IgD-negative memory B cell (primary cell): ENCODE data around the gene RAD9B. TPM values are rescaled to one million over a fixed set of nuclear protein-coding genes. Genes with fewer than 3 reads are reported as not detected.
"Not testable (repeated sequence)": the region's sequence is repeated elsewhere in the genome, so short reads cannot be mapped to it uniquely, and the experiment has no call there.

ENCODE experiments used
- H3K27ac Mint-ChIP-seq, 3 donors: one replicate each; pipeline ENCODE4 v1.8.0; 2020 to 2022; ENCODE audit warnings: mild to moderate bottlenecking in 3 of 3, mixed read lengths in 3 of 3, moderate library complexity in 1 of 3
- H3K27me3 Mint-ChIP-seq: one replicate; pipeline ENCODE4 v1.8.0; 2021; ENCODE audit warnings: mixed read lengths
- H3K36me3 Mint-ChIP-seq: one replicate; pipeline ENCODE4 v1.8.0; 2020; ENCODE audit warnings: mild to moderate bottlenecking, mixed read lengths
- H3K4me1 Mint-ChIP-seq, 3 donors: one replicate each; pipeline ENCODE4 v1.8.0; 2020 to 2022; ENCODE audit warnings: mixed read lengths in 3 of 3, mild to moderate bottlenecking in 1 of 3
- H3K4me3 Mint-ChIP-seq, 4 donors: one replicate each; pipeline ENCODE4 v1.8.0; 2020 to 2022; ENCODE audit warnings: mild to moderate bottlenecking in 4 of 4, mixed read lengths in 4 of 4, moderate library complexity in 3 of 4
- H3K9me3 Mint-ChIP-seq, 3 donors: one replicate each; pipeline ENCODE4 v1.8.0; 2020 to 2021; ENCODE audit warnings: mixed read lengths in 3 of 3, mild to moderate bottlenecking in 1 of 3
- polyA plus RNA-seq: library from polyadenylated mRNA; unstranded; fragments of 300-500 nt; fragmentation: Illumina TruSeq; gene quantifications from one replicate; pipeline ENCODE4 v1.2.3, GENCODE V29; 2021

RAD9B gene
- 0.75 TPM for polyA plus RNA-seq

DNA sequence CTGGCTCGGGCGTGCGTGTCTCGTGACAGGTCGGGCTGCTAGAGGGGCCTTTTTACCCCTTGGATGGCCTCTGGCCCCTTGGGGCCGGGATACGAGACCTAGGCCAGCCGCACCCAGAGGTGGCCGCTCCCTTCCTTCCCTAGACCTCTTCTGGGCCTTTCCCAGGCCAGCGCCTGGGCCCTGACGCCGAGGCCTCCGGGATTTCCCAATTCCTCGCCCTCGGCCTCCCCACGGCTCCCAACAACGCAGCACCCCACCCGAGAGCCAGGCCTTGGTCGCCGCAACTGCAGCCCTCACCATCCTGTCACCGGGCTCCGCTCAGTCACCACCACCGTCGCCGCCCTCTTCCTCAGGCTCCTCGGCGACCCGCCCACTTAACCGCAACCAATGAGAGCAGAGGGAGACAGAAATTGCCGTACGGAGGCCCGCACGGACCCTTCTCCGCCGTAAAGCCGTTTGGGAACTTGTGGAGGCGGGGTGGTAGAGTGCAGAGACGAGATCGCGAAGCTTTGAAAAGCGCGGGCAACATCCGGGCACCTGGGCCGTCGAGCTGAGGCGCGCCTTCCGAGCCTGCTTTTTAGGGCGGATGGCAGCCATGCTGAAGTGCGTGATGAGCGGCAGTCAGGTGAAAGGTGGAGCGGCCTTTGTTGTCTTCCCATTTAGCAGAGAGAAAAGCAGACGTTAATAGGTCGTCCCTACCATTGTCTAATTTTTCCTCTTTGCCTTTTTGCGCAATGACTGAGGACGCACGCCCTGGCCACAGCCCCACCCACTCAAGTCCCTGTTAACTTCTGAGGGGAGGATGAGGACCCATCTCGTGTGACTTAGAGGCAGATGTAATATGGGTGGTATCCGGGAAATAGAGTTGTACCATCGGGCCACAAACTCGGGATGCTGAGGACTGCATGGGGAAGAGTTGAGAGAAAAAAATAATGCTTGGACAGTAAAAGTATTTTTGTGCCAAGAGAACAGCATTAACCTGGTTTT, at the start of gene RAD9B, which contains the start of gene VPS29:
RAD9B (plus strand) TSS at position 580 of the 987 bp plus-strand sequence; CDS start at position 587, 7 bp downstream.
VPS29 (minus strand) TSS at position 360 of the 987 bp plus-strand sequence; CDS start at position 300, 60 bp downstream.
- H3K27ac Mint-ChIP-seq: peak within 1 kb of the TSS; percentile 91 to 98 (median 96)
- peaks cover 13 to 26% (median 16%) of the 10 kb centered on the region in 3 donors for H3K4me1 Mint-ChIP-seq
- peak within 1 kb of the TSS; percentile 92 to 99 (median 98) for H3K4me3 Mint-ChIP-seq
- H3K9me3 Mint-ChIP-seq: no peaks in the 10 kb centered on the region
- H3K27me3 Mint-ChIP-seq: peaks cover 2% of the 10 kb centered on the region
- H3K36me3 Mint-ChIP-seq: peaks cover 5% of the 10 kb centered on the region

GRCh38 chr12:110453569-110454296, 48.4 kb upstream of the RAD9B start:
- Mint-ChIP-seq H3K36me3 (peaks cover 5% of the 10 kb centered on the region), H3K4me3 (peak overlapping the region in 1 of 4 donors; percentile 35), H3K4me1 (peaks cover 27 to 35% (median 30%) of the 10 kb centered on the region in 3 donors), H3K9me3 (no peaks in the 10 kb centered on the region), H3K27ac (no peak overlapping the region), H3K27me3 (no peaks in the 10 kb centered on the region)

DNA sequence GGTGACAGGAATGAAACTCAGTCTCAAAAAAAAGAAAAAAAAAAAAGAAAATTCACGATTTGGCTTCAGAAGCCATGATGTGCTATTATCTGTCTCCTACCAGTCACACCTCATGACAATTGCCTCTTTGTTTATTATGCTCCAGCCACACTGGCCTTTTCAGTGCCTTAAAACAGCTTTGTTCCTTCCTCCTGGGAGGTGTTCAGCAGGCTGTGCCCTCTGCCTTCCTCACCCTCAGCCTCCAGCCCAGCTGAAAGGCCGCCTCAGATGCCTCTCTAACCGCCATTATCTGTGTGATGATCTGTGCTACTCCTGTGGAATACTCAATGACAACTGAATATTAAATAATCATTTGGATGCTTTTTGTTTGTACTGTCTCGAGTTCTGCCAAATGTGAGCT, 43.4 kb upstream of the RAD9B start:
- Mint-ChIP-seq H3K9me3 (no peaks in the 10 kb centered on the region), H3K27me3 (no peaks in the 10 kb centered on the region), H3K27ac (peak overlapping the region in 2 of 3 donors; percentile 75 to 81), H3K4me3 (peak overlapping the region in 2 of 4 donors; percentile 20 to 49), H3K36me3 (peaks cover 10% of the 10 kb centered on the region), H3K4me1 (peaks cover 23 to 33% (median 28%) of the 10 kb centered on the region in 3 donors)

DNA sequence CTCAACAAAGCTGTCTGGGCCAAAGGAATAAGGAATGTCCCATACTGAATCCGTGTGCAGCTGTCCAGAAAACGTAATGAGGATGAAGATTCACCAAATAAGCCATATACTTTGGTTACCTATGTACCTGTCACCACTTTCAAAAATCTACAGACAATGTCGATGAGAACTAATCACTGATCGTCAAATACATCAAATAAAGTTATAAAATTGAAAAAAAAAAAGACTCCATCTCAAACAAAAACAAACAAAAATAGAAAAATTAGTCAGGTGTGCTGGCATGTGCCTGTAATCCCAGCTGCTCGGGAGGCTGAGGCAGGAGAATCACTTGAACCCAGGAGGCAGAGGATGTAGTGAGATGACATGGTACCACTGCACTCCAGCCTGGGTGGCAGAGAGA, 40.9 kb upstream of the RAD9B start:
- Mint-ChIP-seq H3K4me3 (peak overlapping the region in 1 of 4 donors; percentile 55), H3K36me3 (peaks cover 10% of the 10 kb centered on the region), H3K4me1 (peaks cover 23 to 30% (median 28%) of the 10 kb centered on the region in 3 donors), H3K27ac (peak overlapping the region in 1 of 3 donors; percentile 31)
- not testable (repeated sequence) for H3K27me3 Mint-ChIP-seq, H3K9me3 Mint-ChIP-seq

- H3K27ac Mint-ChIP-seq: peak overlapping the region in 2 of 3 donors; percentile 2 to 67
- peaks cover 3% of the 10 kb centered on the region for H3K27me3 Mint-ChIP-seq
- peaks cover 20 to 35% (median 28%) of the 10 kb centered on the region in 3 donors for H3K4me1 Mint-ChIP-seq
- no peaks in the 10 kb centered on the region for H3K9me3 Mint-ChIP-seq
- peaks cover 4% of the 10 kb centered on the region for H3K36me3 Mint-ChIP-seq
- peak overlapping the region in 1 of 4 donors; percentile 72 for H3K4me3 Mint-ChIP-seq
Measured at GRCh38 chr12:110465024-110465423, 37.1 kb upstream of the RAD9B start.

DNA sequence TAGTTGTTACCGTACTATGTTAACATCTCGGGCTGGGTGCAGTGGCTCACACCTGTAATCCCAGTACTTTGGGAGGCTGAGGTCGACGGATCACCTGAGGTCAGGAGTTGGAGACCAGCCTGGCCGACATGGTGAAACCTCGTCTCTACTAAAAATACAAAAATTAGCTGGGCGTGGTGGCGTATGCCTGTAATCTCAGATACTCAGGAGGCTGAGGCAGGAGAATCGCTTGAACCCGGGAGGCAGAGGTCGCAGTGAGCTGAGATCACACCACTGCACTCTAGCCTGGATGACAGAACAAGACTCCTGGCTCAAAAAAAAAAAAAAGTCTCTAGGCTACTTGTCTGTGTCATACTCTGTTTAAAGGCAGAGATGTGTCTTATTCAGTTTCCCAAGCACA, 36.4 kb upstream of the RAD9B start:
- not testable (repeated sequence) for H3K9me3 Mint-ChIP-seq, H3K27me3 Mint-ChIP-seq, H3K36me3 Mint-ChIP-seq
- Mint-ChIP-seq H3K4me1 (peaks cover 17 to 35% (median 27%) of the 10 kb centered on the region in 3 donors), H3K27ac (peak overlapping the region in 2 of 3 donors; percentile 2 to 67), H3K4me3 (peak overlapping the region in 2 of 4 donors; percentile 32 to 72)

DNA sequence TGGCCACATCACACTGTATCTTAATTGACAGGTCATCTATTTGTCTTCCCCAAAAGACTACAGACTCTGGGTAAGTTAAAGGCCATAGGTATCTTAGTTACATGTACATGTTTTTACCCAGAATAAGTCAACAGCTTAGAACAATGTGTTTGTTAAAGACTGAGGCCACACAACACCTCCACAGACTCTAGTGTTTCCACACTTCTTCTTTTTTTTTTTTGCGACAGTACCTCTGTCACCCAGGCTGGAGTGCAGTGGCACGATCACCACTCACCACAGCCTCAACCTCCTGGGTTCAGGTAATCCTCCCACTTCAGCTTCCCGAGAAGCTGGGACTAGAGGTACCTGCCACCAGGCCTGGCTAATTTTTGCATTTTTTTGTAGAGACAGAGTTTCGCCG, 35.3 kb upstream of the RAD9B start:
- Mint-ChIP-seq H3K36me3 (peaks cover 1% of the 10 kb centered on the region), H3K27me3 (peaks cover 3% of the 10 kb centered on the region), H3K27ac (peak overlapping the region; percentile 18 to 69 (median 59)), H3K4me1 (peaks cover 17 to 35% (median 27%) of the 10 kb centered on the region in 3 donors), H3K9me3 (no peaks in the 10 kb centered on the region), H3K4me3 (peak overlapping the region; percentile 9 to 78 (median 35))

DNA sequence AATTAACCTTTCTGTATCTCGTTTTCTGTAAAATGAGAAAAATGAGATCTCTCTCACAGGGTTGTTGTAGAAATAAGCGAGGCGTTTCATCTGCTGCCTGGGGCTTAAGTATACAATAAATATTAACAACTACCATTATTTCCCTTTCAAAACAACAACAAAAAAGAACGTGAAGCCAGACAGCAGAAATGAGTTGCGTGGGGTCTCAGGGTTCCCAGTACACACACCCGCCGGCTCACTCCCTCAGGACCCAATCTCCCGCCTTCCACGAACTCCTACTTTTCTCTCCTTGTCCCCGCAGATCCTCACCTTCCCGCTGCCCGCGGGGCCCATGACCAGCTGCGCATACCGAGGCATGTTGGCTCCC, 34.3 kb upstream of the RAD9B start:
- H3K27me3 Mint-ChIP-seq: peaks cover 3% of the 10 kb centered on the region
- peaks cover 13 to 31% (median 25%) of the 10 kb centered on the region in 3 donors for H3K4me1 Mint-ChIP-seq
- H3K9me3 Mint-ChIP-seq: no peaks in the 10 kb centered on the region
- H3K4me3 Mint-ChIP-seq: peak overlapping the region; percentile 91 to 100 (median 98)
- peaks cover 1% of the 10 kb centered on the region for H3K36me3 Mint-ChIP-seq
- H3K27ac Mint-ChIP-seq: peak overlapping the region; percentile 79 to 93 (median 85)

DNA sequence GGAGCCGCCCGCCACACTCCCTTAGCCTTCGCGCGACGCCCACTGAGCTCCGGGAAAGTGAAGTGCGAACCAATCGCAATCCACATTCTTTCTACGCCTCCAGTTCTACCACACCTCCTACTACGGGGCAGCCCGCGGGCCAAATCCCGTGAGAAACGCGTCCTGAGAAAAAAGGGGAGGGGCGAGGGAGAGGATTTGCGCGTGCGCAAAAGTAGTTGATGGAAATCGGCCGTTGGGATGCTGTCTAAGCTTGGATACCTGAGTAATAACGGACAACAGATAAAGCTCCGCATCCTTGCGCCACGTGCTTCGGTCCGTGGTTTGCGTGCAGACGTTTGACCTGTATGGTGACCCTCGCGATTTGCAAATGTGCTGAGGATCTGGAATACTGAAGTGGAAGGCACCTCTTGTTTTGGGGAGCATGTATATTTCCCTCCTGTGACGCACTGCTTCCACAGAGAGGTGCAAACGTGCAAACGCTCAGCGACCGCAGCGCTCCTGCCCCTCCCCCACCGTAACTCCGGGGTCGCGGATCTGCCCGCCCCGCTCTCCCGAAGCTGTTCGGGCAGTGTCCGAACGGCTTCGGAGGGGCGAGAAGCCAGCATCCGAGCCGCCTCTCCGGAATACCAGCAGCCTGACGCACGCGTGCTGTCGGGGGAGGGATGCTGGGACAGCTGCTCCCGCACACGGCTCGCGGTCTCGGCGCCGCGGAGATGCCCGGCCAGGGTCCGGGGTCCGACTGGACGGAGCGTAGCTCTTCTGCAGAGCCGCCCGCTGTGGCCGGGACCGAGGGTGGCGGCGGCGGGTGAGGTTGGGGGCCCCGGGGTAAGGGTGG, 33.7 kb upstream of the RAD9B start, which contains the start of the genes FAM216A and GPN3:
FAM216A (plus strand) TSS at position 632 of the 835 bp plus-strand sequence; CDS start at position 663, 31 bp downstream.
GPN3 (minus strand) TSS at position 44 of the 835 bp plus-strand sequence. CDS start 54 bp downstream, outside the sequence.
- H3K27ac Mint-ChIP-seq: peak within 1 kb of the TSS; percentile 79 to 93 (median 85)
- H3K9me3 Mint-ChIP-seq: no peaks in the 10 kb centered on the region
- H3K36me3 Mint-ChIP-seq: no peaks in the 10 kb centered on the region
- peak within 1 kb of the TSS; percentile 91 to 100 (median 98) for H3K4me3 Mint-ChIP-seq
- H3K4me1 Mint-ChIP-seq: peaks cover 13 to 31% (median 22%) of the 10 kb centered on the region in 3 donors
- peaks cover 3% of the 10 kb centered on the region for H3K27me3 Mint-ChIP-seq

GRCh38 chr12:110475426-110475825, 26.7 kb upstream of the RAD9B start:
- H3K9me3 Mint-ChIP-seq: no peaks in the 10 kb centered on the region
- H3K4me3 Mint-ChIP-seq: no peak overlapping the region
- no peaks in the 10 kb centered on the region for H3K4me1 Mint-ChIP-seq
- H3K36me3 Mint-ChIP-seq: peaks cover 2% of the 10 kb centered on the region
- H3K27me3 Mint-ChIP-seq: no peaks in the 10 kb centered on the region
- no peak overlapping the region for H3K27ac Mint-ChIP-seq

GRCh38 chr12:110498984-110499706, 3.0 kb upstream of the RAD9B start:
- Mint-ChIP-seq H3K27me3 (peaks cover 2% of the 10 kb centered on the region), H3K36me3 (peaks cover 5% of the 10 kb centered on the region), H3K27ac (peak overlapping the region in 2 of 3 donors; percentile 33 to 50), H3K4me1 (peaks cover 13 to 26% (median 16%) of the 10 kb centered on the region in 3 donors), H3K4me3 (peak overlapping the region in 3 of 4 donors; percentile 23 to 63 (median 39)), H3K9me3 (no peaks in the 10 kb centered on the region)

GRCh38 chr12:110501399-110501751, 756 bp upstream of the RAD9B start:
- Mint-ChIP-seq H3K27ac (peak overlapping the region; percentile 91 to 98 (median 96)), H3K27me3 (peaks cover 2% of the 10 kb centered on the region)

DNA sequence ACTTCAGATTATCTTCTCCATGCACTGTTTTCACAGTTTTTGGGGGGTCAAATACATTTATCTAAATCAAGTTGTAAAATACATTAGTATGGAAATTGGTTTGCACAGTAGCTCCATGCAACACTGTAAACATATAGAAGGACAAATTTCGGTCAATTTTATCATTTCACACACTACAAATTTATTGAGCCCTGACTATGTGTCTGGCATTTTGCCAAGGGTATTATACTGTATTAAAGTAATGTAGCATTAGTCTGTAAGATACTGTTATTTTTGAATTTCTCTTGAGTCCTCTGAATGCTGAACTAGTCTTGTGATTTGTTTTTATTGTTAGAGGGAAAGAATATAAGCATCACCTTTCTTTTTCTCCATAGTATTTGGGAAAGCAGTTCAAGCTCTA, 1.3 kb downstream of the RAD9B start:
- peak overlapping the region in 2 of 4 donors; percentile 43 to 60 for H3K4me3 Mint-ChIP-seq
- H3K27ac Mint-ChIP-seq: peak overlapping the region in 1 of 3 donors; percentile 91
- peaks cover 13 to 30% (median 16%) of the 10 kb centered on the region in 3 donors for H3K4me1 Mint-ChIP-seq
- H3K9me3 Mint-ChIP-seq: no peaks in the 10 kb centered on the region
- H3K27me3 Mint-ChIP-seq: peaks cover 2% of the 10 kb centered on the region
- peaks cover 5% of the 10 kb centered on the region for H3K36me3 Mint-ChIP-seq

More at GRCh38 chr12:110501399-110501751, 756 bp upstream of the RAD9B start:
- Mint-ChIP-seq H3K4me1 (peaks cover 13 to 26% (median 16%) of the 10 kb centered on the region in 3 donors), H3K4me3 (peak overlapping the region; percentile 92 to 99 (median 98)), H3K9me3 (no peaks in the 10 kb centered on the region), H3K36me3 (peaks cover 5% of the 10 kb centered on the region)
